ENCODE measurements around the gene MAOA. TPM values are rescaled to one million over a fixed set of nuclear protein-coding genes. Genes with fewer than 3 reads are reported as not detected.

The MAOA gene
- total RNA-seq, 1 experiment from 2014 or later: 0.23 TPM

GRCh38 chrX:43629229-43629628 lies 26.9 kb upstream of the MAOA start:
- TF ChIP-seq SIN3A (IDR thresholded peaks at IDR 0.05; ENCODE audit: borderline replicate concordance, insufficient read depth, low read depth, low read length) (no peak), POLR2AphosphoS5 (IDR thresholded peaks at IDR 0.05; ENCODE audit: low read depth, low read length) (no peak), TCF7L2 (IDR thresholded peaks at IDR 0.05; ENCODE audit: low read depth, low read length) (no peak), CTCF (IDR thresholded peaks at IDR 0.05) (no peak)
- TF ChIP-seq, protein P1, sequence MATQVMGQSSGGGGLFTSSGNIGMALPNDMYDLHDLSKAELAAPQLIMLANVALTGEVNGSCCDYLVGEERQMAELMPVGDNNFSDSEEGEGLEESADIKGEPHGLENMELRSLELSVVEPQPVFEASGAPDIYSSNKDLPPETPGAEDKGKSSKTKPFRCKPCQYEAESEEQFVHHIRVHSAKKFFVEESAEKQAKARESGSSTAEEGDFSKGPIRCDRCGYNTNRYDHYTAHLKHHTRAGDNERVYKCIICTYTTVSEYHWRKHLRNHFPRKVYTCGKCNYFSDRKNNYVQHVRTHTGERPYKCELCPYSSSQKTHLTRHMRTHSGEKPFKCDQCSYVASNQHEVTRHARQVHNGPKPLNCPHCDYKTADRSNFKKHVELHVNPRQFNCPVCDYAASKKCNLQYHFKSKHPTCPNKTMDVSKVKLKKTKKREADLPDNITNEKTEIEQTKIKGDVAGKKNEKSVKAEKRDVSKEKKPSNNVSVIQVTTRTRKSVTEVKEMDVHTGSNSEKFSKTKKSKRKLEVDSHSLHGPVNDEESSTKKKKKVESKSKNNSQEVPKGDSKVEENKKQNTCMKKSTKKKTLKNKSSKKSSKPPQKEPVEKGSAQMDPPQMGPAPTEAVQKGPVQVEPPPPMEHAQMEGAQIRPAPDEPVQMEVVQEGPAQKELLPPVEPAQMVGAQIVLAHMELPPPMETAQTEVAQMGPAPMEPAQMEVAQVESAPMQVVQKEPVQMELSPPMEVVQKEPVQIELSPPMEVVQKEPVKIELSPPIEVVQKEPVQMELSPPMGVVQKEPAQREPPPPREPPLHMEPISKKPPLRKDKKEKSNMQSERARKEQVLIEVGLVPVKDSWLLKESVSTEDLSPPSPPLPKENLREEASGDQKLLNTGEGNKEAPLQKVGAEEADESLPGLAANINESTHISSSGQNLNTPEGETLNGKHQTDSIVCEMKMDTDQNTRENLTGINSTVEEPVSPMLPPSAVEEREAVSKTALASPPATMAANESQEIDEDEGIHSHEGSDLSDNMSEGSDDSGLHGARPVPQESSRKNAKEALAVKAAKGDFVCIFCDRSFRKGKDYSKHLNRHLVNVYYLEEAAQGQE (IDR thresholded peaks at IDR 0.05; ENCODE audit: insufficient read depth in 1 of 2, low read depth in 2 of 2, low read length in 1 of 2): no peak
- Histone ChIP-seq H3K4me1 (ENCODE audit: control insufficient read depth, insufficient read depth, low read length) (no peaks in the 10 kb centered on the region), H3K9me3 (ENCODE audit: control insufficient read depth, insufficient read depth, low read depth, low read length) (no peaks in the 10 kb centered on the region), H3K4me3 (ENCODE audit: low read depth in 2 of 2, low read length in 2 of 2) (no peak overlapping the region), H3K27me3 (ENCODE audit: control insufficient read depth, insufficient read depth, low read length) (no peaks in the 10 kb centered on the region), H3K27ac (ENCODE audit: low read length) (no peak overlapping the region), H3K36me3 (ENCODE audit: control insufficient read depth, insufficient read depth, low read length) (no peaks in the 10 kb centered on the region)
- ChIA-PET CTCF (no interaction called here), POLR2A (no interaction called here)
- intact Hi-C loops (cut with micrococcal nuclease; ENCODE audit: unreplicated experiment) (no loop called here), in situ Hi-C loops (cut with HindIII; ENCODE audit: low pct_unique_long_range_greater_than_20kb, low sequenced_read_pairs) (no loop called here)
- DNase-seq (ENCODE audit: low read depth, low spot score) (no peak), ATAC-seq (no peak)
- BruUV-seq (replicated peaks): no TSS peak

DNA sequence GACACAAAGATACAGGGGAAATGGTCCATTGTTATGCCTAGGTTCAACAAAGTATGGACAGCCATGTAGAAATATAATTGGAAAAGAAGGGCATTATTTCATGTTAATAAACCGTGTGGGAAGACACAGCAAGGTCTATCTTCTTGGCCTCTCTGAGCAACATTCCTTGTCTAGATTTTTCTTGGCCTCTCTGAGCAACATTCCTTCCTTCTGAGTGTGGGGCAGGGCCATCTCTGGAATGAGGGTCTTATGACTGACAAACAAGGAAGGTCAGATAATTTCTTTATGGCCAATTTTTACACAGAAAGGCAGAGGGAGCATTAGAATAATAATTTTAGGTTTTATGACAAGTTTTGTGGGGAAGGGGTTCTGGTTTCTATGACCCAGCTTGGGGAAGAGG lies 24.3 kb upstream of the MAOA start:
- intact Hi-C loops (cut with micrococcal nuclease; ENCODE audit: unreplicated experiment) (no loop called here), in situ Hi-C loops (cut with HindIII; ENCODE audit: low pct_unique_long_range_greater_than_20kb, low sequenced_read_pairs) (no loop called here)
- ATAC-seq (no peak), DNase-seq (ENCODE audit: low read depth, low spot score) (no peak)
- Histone ChIP-seq H3K4me3 (ENCODE audit: low read depth in 2 of 2, low read length in 2 of 2) (no peak overlapping the region), H3K9me3 (ENCODE audit: control insufficient read depth, insufficient read depth, low read depth, low read length) (no peaks in the 10 kb centered on the region), H3K27ac (ENCODE audit: low read length) (no peak overlapping the region), H3K36me3 (ENCODE audit: control insufficient read depth, insufficient read depth, low read length) (no peaks in the 10 kb centered on the region), H3K4me1 (ENCODE audit: control insufficient read depth, insufficient read depth, low read length) (no peaks in the 10 kb centered on the region), H3K27me3 (ENCODE audit: control insufficient read depth, insufficient read depth, low read length) (no peaks in the 10 kb centered on the region)
- ChIA-PET POLR2A (no interaction called here), CTCF (no interaction called here)
- no TSS peak for BruUV-seq (replicated peaks)
- TF ChIP-seq POLR2AphosphoS5 (IDR thresholded peaks at IDR 0.05; ENCODE audit: low read depth, low read length): no peak
- no peak for TF ChIP-seq TCF7L2 (IDR thresholded peaks at IDR 0.05; ENCODE audit: low read depth, low read length)
- no peak for TF ChIP-seq CTCF (IDR thresholded peaks at IDR 0.05)
- TF ChIP-seq, protein P1 (IDR thresholded peaks at IDR 0.05; ENCODE audit: insufficient read depth in 1 of 2, low read depth in 2 of 2, low read length in 1 of 2): no peak
- no peak for TF ChIP-seq SIN3A (IDR thresholded peaks at IDR 0.05; ENCODE audit: borderline replicate concordance, insufficient read depth, low read depth, low read length)

Data from Panc1 (cell line).